GM20431 (cell line): ENCODE results near the gene DCBLD1.

Experiments
- in situ Hi-C: fragments of 300-500 bp; cut with MseI, MboI; formaldehyde crosslinking; loops from one replicate; pipeline ENCODE4 v1.15.0; 2020; ENCODE audit warnings: low sequenced_read_pairs; ENCODE audit not compliant: unreplicated experiment

The DCBLD1 gene

DNA sequence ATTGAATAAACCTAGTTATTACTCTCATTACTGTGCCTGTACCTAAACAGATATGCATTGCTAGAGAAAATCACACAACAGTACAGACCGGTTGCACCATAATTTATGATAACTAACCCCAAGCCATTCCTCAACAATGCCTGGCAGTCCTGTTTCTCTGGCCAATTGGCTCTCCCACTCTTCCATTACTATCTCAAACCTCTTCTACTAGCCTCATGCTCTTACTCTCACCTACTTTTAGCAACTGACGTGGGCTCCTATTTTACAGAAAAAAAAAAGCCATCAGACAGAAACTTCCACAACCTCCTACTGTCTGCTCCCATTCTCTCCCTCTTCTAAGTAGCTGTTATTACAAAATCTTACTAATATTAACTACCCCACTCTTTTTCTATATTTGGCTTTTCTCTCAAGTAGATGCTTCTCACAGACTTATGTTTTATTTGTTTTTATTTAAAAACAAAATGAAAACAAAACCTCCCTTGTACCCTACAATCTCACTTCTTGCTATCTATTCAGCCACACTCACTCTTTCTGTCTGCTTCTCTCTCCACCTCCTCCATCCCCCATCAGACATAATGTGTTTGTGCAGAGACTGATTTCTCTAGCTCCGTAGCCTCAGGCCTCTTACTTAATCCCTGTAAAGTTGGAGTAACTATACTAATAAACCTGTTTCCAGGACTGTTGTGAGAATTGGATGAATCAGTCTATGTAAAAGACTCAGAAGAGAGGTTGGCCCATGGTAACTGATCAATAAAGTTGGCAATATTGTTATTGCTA lies 110.7 kb downstream of the DCBLD1 start:
- in situ Hi-C loops: no loop called here

DNA sequence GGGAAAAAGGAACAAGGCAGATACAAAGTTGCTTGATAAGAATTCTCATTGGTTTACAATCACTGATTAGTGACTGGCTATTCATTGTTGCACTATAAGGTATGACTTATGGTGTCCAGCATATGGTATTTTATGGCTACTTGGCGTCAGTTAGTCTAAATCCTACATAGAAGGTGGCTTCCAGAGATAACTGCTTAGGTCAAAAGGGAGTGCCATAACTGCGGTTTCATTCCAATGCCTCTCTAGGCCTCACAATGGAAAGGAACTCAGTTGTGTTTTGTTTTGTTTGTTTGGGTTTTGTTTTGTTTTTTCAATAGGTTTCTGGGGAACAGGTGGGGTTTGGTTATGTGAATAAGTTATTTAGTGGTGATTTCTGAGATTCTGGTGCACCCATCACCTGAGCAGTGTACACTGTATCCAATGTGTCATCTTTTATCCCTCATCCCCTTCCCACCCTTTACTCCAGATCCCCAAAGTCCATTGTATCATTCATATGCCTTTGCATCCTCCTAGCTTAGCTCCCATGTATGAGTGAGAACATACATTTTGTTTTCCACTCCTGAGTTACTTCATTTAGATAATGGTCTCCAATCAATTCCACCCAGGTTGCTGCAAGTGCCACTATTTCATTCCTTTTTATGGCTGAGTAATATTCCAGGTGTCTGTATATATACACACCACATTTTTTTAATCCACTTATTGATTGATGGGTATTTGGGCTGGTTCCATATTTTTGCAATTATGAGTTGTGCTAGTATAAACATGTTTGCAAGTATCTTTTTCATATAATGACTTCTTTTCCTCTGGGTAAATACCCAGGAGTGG lies 112.8 kb downstream of the DCBLD1 start:
- in situ Hi-C loops: no loop called here

DNA sequence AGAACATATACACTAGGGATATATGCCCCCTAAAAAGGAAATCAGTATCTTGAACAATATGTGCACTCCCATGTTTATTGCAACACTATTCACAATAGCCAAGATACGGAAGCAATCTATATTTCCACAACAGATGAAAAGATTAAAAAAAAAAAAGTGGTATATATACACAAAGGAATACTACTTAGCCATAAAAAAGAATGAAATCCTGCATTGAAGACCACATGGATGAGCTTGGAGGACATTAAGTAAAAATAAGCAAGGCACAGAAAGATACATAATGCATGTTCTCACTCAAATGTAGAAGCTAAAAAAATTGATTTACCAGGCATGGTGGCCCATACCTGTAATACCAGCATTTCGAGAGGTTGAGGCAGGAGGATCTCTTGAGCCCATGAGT lies 115.3 kb downstream of the DCBLD1 start:
- in situ Hi-C loops: no loop called here
